Superior temporal gyrus (tissue), 1 donor: Measurements from ENCODE around the gene APOA1.
"Not testable (repeated sequence)": the region's sequence is repeated elsewhere in the genome, so short reads cannot be mapped to it uniquely, and the experiment has no call there.

Experiments used
- DNase-seq: peaks from one replicate; pipeline ENCODE4 v3.0.0-alpha.2; 2016; ENCODE audit errors: extremely low spot score

Gene APOA1

GRCh38 chr11:116813781-116814471 lies 23.5 kb downstream of the APOA1 start:
- DNase-seq, result no peak

GRCh38 chr11:116813170-116813569 lies 24.3 kb downstream of the APOA1 start:
- no peak for DNase-seq

- DNase-seq, result no peak
Observed at GRCh38 chr11:116812109-116812508, 25.3 kb downstream of the APOA1 start.

GRCh38 chr11:116811194-116811593 lies 26.2 kb downstream of the APOA1 start:
- no peak for DNase-seq

GRCh38 chr11:116808262-116809175 lies 28.9 kb downstream of the APOA1 start:
- no peak for DNase-seq

- no peak for DNase-seq
Observed at GRCh38 chr11:116807601-116808261, 29.7 kb downstream of the APOA1 start.

GRCh38 chr11:116804001-116804400 lies 33.4 kb downstream of the APOA1 start:
- DNase-seq, result no peak

GRCh38 chr11:116801662-116802061 lies 35.8 kb downstream of the APOA1 start:
- DNase-seq, result not testable (repeated sequence)

- no peak for DNase-seq
Observed at GRCh38 chr11:116800610-116801009, 36.8 kb downstream of the APOA1 start.

GRCh38 chr11:116798368-116798767 lies 39.1 kb downstream of the APOA1 start:
- DNase-seq, result no peak

- no peak for DNase-seq
Observed at GRCh38 chr11:116797816-116798215, 39.6 kb downstream of the APOA1 start.

GRCh38 chr11:116796548-116796947 lies 40.9 kb downstream of the APOA1 start:
- no peak for DNase-seq

GRCh38 chr11:116794851-116795250 lies 42.6 kb downstream of the APOA1 start:
- DNase-seq, result no peak

GRCh38 chr11:116793772-116794097 lies 43.7 kb downstream of the APOA1 start:
- DNase-seq, result no peak

GRCh38 chr11:116792869-116793771 lies 44.3 kb downstream of the APOA1 start:
- no peak for DNase-seq

- no peak for DNase-seq
Observed at GRCh38 chr11:116792144-116792868, 45.1 kb downstream of the APOA1 start.

- no peak for DNase-seq
Observed at GRCh38 chr11:116791813-116792143, 45.6 kb downstream of the APOA1 start, which contains the start of gene APOA5. APOA5 (minus strand) TSS chr11:116791879; CDS start chr11:116791860, 19 bp downstream.

GRCh38 chr11:116791002-116791812 lies 46.2 kb downstream of the APOA1 start:
- peak; percentile 86 for DNase-seq

GRCh38 chr11:116790167-116791001 lies 47.0 kb downstream of the APOA1 start:
- DNase-seq, result no peak
